Kidney (tissue), 14 donors: Measurements from ENCODE around the gene ASGR1. TPM values are rescaled to one million over a fixed set of nuclear protein-coding genes. Genes with fewer than 3 reads are reported as not detected.
A peak's percentile ranks its signal among the peaks of the same experiment; 100 is the strongest.

Experiments
- DNase-seq, 5 donors: peaks; one replicate each; pipeline ENCODE4 v3.0.0-alpha.2; 2013 to 2020
- FAIRE-seq: peaks from 2 replicates; lab custom pipeline; 2012; peaks lifted over from hg19 to GRCh38; lab: Jason Lieb, UNC
- H3K27ac ChIP-seq, 2 donors: one replicate each; pipeline ENCODE4 v1.7.0; 2013; ENCODE audit warnings: low read depth in 2 of 2, low read length in 2 of 2, inconsistent platforms in 1 of 2
- H3K27me3 ChIP-seq: one replicate; pipeline ENCODE4 v1.7.1; 2013; ENCODE audit warnings: low read length, inconsistent platforms; ENCODE audit not compliant: control insufficient read depth, insufficient read depth
- H3K36me3 ChIP-seq, 3 donors: one replicate each; pipeline versions ENCODE4 v1.7.0 to v1.7.1; 2013; ENCODE audit warnings: low read length in 3 of 3, control low read depth in 1 of 3, inconsistent platforms in 1 of 3; ENCODE audit not compliant: insufficient read depth in 3 of 3, control insufficient read depth in 2 of 3
- H3K4me1 ChIP-seq, 3 donors: one replicate each; pipeline versions ENCODE4 v1.7.0 to v1.7.1; 2013; ENCODE audit warnings: low read length in 3 of 3, inconsistent platforms in 1 of 3, low read depth in 1 of 3; ENCODE audit not compliant: control insufficient read depth in 2 of 3, insufficient read depth in 2 of 3
- H3K4me3 ChIP-seq, 3 donors: one replicate each; pipeline versions ENCODE4 v1.7.0 to v1.8.1; 2013; ENCODE audit warnings: low read length in 3 of 3, control low read depth in 1 of 3, inconsistent platforms in 1 of 3
- H3K9ac ChIP-seq, 3 donors: one replicate each; pipeline versions ENCODE4 v1.7.0 to v1.7.1; 2013; ENCODE audit warnings: low read length in 3 of 3, control low read depth in 1 of 3, inconsistent platforms in 1 of 3
- H3K9me3 ChIP-seq, 3 donors: one replicate each; pipeline versions ENCODE4 v1.7.0 to v1.7.1; 2013; ENCODE audit warnings: low read length in 3 of 3, control low read depth in 1 of 3, inconsistent platforms in 1 of 3; ENCODE audit not compliant: control insufficient read depth in 2 of 3, insufficient read depth in 1 of 3
- CTCF ChIP-seq: IDR thresholded peaks from 3 replicates; pipeline ENCODE4 v1.5.1; 2012; ENCODE audit warnings: mild to moderate bottlenecking, moderate library complexity, borderline replicate concordance; ENCODE audit not compliant: insufficient read depth; ENCODE audit errors: extremely low read depth
- intact Hi-C: fragments of 100-400 bp; cut with DNase I; formaldehyde crosslinking; loops from one replicate; pipeline ENCODE4 v1.11.1; 2022
- polyA plus RNA-seq: library from polyadenylated mRNA; stranded (reverse); fragments of 350-450 nt; fragmentation: Illumina TruSeq; extraction: RNeasy Lipid Tissue Mini Kit (QIAGEN cat#74804); gene quantifications from one replicate; pipeline ENCODE4 v1.2.3, GENCODE V29; 2014; ENCODE audit warnings: low read depth, low replicate concordance; ENCODE audit not compliant: insufficient read depth
- total RNA-seq: library from RNA; stranded (reverse); fragmentation: NEBNext Ultra II Directional; extraction: Animal tissue kit (Norgen Biotek cat#: 25700); gene quantifications from one replicate; pipeline ENCODE4 v1.2.1, GENCODE V29; 2021
- donor health status: control.
- donor health status: control.
- donor health status: control.
- donor health status: control.
- donor health status: control.
- donor health status: DM: yes; HTN: yes; CAD: no.
- donor health status: Normal renal cell carcinoma (clear cell type).

ASGR1 gene
- total and polyA plus RNA-seq, 2 donors from 2014 or later: 1.4 to 2.1 TPM

- H3K27me3 ChIP-seq: no peaks in the 10 kb centered on the region
- no peak for TF ChIP-seq CTCF
- H3K36me3 ChIP-seq: no peaks in the 10 kb centered on the region
- intact Hi-C loops: no loop called here
- H3K27ac ChIP-seq: no peak overlapping the region
- H3K9ac ChIP-seq: no peak overlapping the region
- DNase-seq (peak in 3 of 5 donors; percentile 33 to 51 (median 47)), FAIRE-seq (no peak)
- H3K9me3 ChIP-seq: no peaks in the 10 kb centered on the region
- H3K4me1 ChIP-seq: no peaks in the 10 kb centered on the region
- H3K4me3 ChIP-seq: no peak overlapping the region
Observed at GRCh38 chr17:7133424-7133823, 45.7 kb downstream of the ASGR1 start.

GRCh38 chr17:7132511-7133094 lies 46.6 kb downstream of the ASGR1 start:
- FAIRE-seq (no peak), DNase-seq (peak in 1 of 5 donors; percentile 23)
- TF ChIP-seq CTCF: no peak
- no peaks in the 10 kb centered on the region for H3K9me3 ChIP-seq
- no peaks in the 10 kb centered on the region for H3K27me3 ChIP-seq
- H3K9ac ChIP-seq: no peak overlapping the region
- no peak overlapping the region for H3K4me3 ChIP-seq
- no peaks in the 10 kb centered on the region for H3K4me1 ChIP-seq
- H3K36me3 ChIP-seq: no peaks in the 10 kb centered on the region
- intact Hi-C loops: no loop called here
- no peak overlapping the region for H3K27ac ChIP-seq

DNA sequence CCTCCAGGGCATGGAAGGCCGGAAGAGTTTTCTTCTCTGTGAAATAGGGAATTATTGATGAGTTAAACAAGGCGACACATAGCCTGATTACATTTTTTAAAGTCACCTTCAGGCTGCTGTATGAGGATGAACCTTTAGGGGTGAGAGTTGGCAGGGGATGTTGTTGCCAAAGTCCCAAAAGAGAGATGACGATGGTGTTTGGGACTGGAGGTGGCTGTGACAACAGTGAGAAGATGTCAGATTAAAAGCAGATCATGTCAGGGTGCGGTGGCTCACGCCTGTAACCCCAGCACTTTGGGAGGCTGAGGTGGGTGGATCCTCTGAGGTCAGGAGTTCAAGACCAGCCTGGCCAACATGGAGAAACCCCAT lies 47.8 kb downstream of the ASGR1 start:
- Histone ChIP-seq H3K4me3 (no peak overlapping the region), H3K27me3 (no peaks in the 10 kb centered on the region), H3K9me3 (no peaks in the 10 kb centered on the region), H3K9ac (no peak overlapping the region), H3K27ac (no peak overlapping the region), H3K4me1 (no peaks in the 10 kb centered on the region), H3K36me3 (no peaks in the 10 kb centered on the region)
- TF ChIP-seq CTCF: no peak
- intact Hi-C loops: no loop called here
- FAIRE-seq (no peak), DNase-seq (peak in 1 of 5 donors; percentile 10)
